ENCODE results near the gene C3orf85. TPM values are rescaled to one million over a fixed set of nuclear protein-coding genes. Genes with fewer than 3 reads are reported as not detected.

C3orf85 gene
- total RNA-seq, 3 donors from 2014 or later (not counting 1 experiment from before 2014, with no cell fraction given): not detected

DNA sequence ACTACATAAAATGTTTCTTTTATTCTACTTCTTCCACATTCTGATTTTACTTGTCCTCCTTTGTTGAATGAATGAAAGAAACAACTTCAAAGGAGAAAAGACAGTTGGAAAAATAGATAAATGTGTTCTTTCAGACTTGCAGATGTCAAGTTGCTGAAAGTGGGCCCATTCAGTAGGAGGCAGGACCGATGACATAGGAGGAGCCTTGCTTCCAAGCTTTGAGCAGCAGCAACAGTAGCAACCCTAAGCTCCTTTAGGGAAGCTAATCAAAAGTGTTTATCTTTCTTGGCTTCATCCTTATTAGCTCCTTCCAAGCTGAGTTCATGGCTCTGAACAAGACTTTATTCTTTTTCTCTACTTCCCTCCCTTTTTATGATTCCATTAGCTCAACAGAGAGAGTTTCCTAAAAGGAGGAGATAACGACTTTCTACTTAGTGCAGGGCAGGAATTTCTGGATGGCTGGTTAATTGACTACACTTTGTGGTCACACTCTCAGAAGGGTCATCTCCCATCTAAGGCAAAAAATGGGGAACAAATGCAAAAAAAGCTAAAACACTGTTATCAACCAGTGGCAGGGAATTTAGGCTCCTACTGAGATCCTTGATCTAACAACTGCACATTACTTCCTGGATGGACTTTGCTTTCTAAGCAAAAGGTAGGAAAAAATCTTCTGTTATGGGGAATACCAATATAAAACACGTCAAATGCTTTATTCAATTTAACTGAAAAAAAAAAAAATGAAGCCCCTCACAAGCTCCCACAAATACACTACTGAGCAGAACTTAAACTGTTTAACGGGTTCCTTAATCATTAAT lies 23.4 kb upstream of the C3orf85 start:
- no peak for ATAC-seq
- Mint-ChIP-seq H3K9me3 (no peaks in the 10 kb centered on the region), H3K36me3 (no peaks in the 10 kb centered on the region), H3K4me3 (no peak overlapping the region), H3K27ac (no peak overlapping the region), H3K27me3 (ENCODE audit: low read depth in 2 of 2) (no peaks in the 10 kb centered on the region), H3K4me1 (no peaks in the 10 kb centered on the region)
- 74% methylated on average over 3 of the region's 4 CpGs for WGBS (ENCODE audit: insufficient coverage)
- H3K9me3 ChIP-seq (ENCODE audit: control insufficient read depth, insufficient read depth, low read length): no peaks in the 10 kb centered on the region
- intact Hi-C loops (cut with micrococcal nuclease): no loop called here
- no peak for DNase-seq
- H3K36me3 ChIP-seq (ENCODE audit: control insufficient read depth, insufficient read depth, low read length): no peaks in the 10 kb centered on the region
- H3K27me3 ChIP-seq (ENCODE audit: control insufficient read depth, insufficient read depth, low read length): peaks cover 2% of the 10 kb centered on the region
- no peaks in the 10 kb centered on the region for H3K4me1 ChIP-seq (ENCODE audit: control insufficient read depth, insufficient read depth, low read length)
- no peak overlapping the region for H3K27ac ChIP-seq (ENCODE audit: low read length)
- TF ChIP-seq, protein P1, sequence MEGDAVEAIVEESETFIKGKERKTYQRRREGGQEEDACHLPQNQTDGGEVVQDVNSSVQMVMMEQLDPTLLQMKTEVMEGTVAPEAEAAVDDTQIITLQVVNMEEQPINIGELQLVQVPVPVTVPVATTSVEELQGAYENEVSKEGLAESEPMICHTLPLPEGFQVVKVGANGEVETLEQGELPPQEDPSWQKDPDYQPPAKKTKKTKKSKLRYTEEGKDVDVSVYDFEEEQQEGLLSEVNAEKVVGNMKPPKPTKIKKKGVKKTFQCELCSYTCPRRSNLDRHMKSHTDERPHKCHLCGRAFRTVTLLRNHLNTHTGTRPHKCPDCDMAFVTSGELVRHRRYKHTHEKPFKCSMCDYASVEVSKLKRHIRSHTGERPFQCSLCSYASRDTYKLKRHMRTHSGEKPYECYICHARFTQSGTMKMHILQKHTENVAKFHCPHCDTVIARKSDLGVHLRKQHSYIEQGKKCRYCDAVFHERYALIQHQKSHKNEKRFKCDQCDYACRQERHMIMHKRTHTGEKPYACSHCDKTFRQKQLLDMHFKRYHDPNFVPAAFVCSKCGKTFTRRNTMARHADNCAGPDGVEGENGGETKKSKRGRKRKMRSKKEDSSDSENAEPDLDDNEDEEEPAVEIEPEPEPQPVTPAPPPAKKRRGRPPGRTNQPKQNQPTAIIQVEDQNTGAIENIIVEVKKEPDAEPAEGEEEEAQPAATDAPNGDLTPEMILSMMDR (IDR thresholded peaks at IDR 0.05): no peak
- no peak overlapping the region for H3K4me3 ChIP-seq (ENCODE audit: low read length)

DNA sequence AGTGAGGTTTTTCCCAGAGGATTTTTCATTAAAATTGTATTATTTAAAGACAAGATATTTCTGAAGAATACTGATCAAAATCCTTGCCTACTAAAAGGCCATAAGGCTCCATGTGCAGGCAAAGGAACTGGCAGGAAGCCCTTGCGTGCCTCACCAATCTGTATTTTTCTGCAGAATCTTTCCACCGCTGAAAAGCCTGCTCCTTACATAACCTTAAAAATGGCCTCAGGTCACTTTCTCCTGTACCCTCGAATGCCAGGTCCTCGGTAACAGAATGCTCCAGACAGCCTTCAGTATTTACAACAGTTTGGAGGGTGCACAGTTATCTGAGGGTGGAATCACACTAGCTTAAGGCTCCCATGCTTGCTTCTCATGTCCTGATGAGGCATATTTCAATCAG lies 21.8 kb upstream of the C3orf85 start:
- no peak for DNase-seq
- TF ChIP-seq, protein P1 (IDR thresholded peaks at IDR 0.05): no peak
- 97% methylated on average over 3 of the region's 4 CpGs for WGBS (ENCODE audit: insufficient coverage)
- Histone ChIP-seq H3K36me3 (ENCODE audit: control insufficient read depth, insufficient read depth, low read length) (no peaks in the 10 kb centered on the region), H3K4me1 (ENCODE audit: control insufficient read depth, insufficient read depth, low read length) (no peaks in the 10 kb centered on the region), H3K9me3 (ENCODE audit: control insufficient read depth, insufficient read depth, low read length) (no peaks in the 10 kb centered on the region), H3K27ac (ENCODE audit: low read length) (no peak overlapping the region), H3K27me3 (ENCODE audit: control insufficient read depth, insufficient read depth, low read length) (peaks cover 2% of the 10 kb centered on the region), H3K4me3 (ENCODE audit: low read length) (no peak overlapping the region)
- Mint-ChIP-seq H3K4me1 (no peaks in the 10 kb centered on the region), H3K9me3 (no peaks in the 10 kb centered on the region), H3K36me3 (no peaks in the 10 kb centered on the region), H3K27ac (no peak overlapping the region), H3K27me3 (ENCODE audit: low read depth in 2 of 2) (no peaks in the 10 kb centered on the region), H3K4me3 (no peak overlapping the region)
- intact Hi-C loops (cut with micrococcal nuclease): no loop called here
- ATAC-seq: no peak

DNA sequence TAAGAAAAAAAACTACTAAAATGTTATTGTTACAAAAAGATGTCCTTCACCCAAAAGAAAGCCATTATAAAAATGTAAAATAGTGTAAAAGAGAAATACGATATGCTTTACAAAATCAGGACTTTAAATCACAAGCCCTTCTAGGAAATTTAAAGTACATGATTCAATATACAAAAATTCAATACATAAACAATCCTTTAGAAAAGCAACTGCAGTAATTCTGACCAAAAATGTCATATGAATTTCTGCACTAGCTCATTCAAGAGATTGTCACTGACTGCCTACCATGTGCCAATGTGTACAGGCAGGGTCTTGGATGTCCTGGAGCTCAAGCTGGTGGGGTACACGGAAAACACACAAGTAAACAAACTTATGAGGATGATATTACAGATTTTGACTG lies 21.1 kb upstream of the C3orf85 start:
- H3K36me3 ChIP-seq (ENCODE audit: control insufficient read depth, insufficient read depth, low read length): no peaks in the 10 kb centered on the region
- DNase-seq (no peak), ATAC-seq (no peak)
- H3K4me3 Mint-ChIP-seq: no peak overlapping the region
- no peaks in the 10 kb centered on the region for H3K9me3 ChIP-seq (ENCODE audit: control insufficient read depth, insufficient read depth, low read length)
- no peaks in the 10 kb centered on the region for H3K4me1 Mint-ChIP-seq
- no peak overlapping the region for H3K27ac Mint-ChIP-seq
- no peaks in the 10 kb centered on the region for H3K27me3 Mint-ChIP-seq (ENCODE audit: low read depth in 2 of 2)
- TF ChIP-seq, protein P1 (IDR thresholded peaks at IDR 0.05): no peak
- H3K4me3 ChIP-seq (ENCODE audit: low read length): no peak overlapping the region
- H3K27me3 ChIP-seq (ENCODE audit: control insufficient read depth, insufficient read depth, low read length): peaks cover 2% of the 10 kb centered on the region
- intact Hi-C loops (cut with micrococcal nuclease): no loop called here
- no peaks in the 10 kb centered on the region for H3K9me3 Mint-ChIP-seq
- no peaks in the 10 kb centered on the region for H3K36me3 Mint-ChIP-seq
- H3K27ac ChIP-seq (ENCODE audit: low read length): no peak overlapping the region
- 71% methylated on average over 1 of the region's 2 CpGs for WGBS (ENCODE audit: insufficient coverage)
- no peaks in the 10 kb centered on the region for H3K4me1 ChIP-seq (ENCODE audit: control insufficient read depth, insufficient read depth, low read length)

DNA sequence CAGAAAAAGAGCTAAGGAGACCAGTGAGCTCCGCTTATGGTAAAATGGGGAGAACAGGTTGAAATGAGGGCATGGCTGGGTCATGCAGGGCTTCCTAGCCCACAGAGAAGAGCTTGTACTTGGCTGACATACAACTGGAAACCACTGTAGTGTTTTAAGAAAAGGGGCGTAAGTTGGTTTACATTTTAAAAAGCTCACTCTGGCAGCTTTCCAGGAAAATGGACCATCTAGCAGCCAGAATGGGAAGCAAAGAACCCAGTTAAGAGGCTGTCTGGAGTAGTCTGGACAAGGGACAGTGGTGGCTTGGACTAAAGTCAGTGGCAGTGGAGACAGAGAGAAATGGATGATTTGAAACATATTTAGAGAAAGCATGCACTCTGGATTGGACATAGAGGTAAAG lies 20.5 kb upstream of the C3orf85 start:
- DNase-seq (no peak), ATAC-seq (no peak)
- no peak overlapping the region for H3K27ac Mint-ChIP-seq
- no peaks in the 10 kb centered on the region for H3K4me1 ChIP-seq (ENCODE audit: control insufficient read depth, insufficient read depth, low read length)
- H3K27me3 Mint-ChIP-seq (ENCODE audit: low read depth in 2 of 2): no peaks in the 10 kb centered on the region
- intact Hi-C loops (cut with micrococcal nuclease): no loop called here
- no peak overlapping the region for H3K27ac ChIP-seq (ENCODE audit: low read length)
- H3K9me3 ChIP-seq (ENCODE audit: control insufficient read depth, insufficient read depth, low read length): no peaks in the 10 kb centered on the region
- no peaks in the 10 kb centered on the region for H3K36me3 ChIP-seq (ENCODE audit: control insufficient read depth, insufficient read depth, low read length)
- no peak overlapping the region for H3K4me3 ChIP-seq (ENCODE audit: low read length)
- TF ChIP-seq, protein P1 (IDR thresholded peaks at IDR 0.05): no peak
- H3K4me3 Mint-ChIP-seq: no peak overlapping the region
- H3K4me1 Mint-ChIP-seq: no peaks in the 10 kb centered on the region
- no peaks in the 10 kb centered on the region for H3K36me3 Mint-ChIP-seq
- no peaks in the 10 kb centered on the region for H3K9me3 Mint-ChIP-seq
- peaks cover 2% of the 10 kb centered on the region for H3K27me3 ChIP-seq (ENCODE audit: control insufficient read depth, insufficient read depth, low read length)
- WGBS (ENCODE audit: insufficient coverage): 81% methylated on average over 2 of the region's 2 CpGs

All from natural killer cell (primary cell).